GM12891 (cell line): Measurements from ENCODE around the gene TSPO.

Experiments
- PAX5 ChIP-seq: IDR thresholded peaks from 2 replicates; pipeline ENCODE4 v1.6.1; 2011; ENCODE audit warnings: low read length, moderate library complexity, mild to moderate bottlenecking; ENCODE audit not compliant: insufficient read depth, severe bottlenecking
- POLR2A ChIP-seq: IDR thresholded peaks from 2 replicates; pipeline ENCODE4 v1.6.1; 2011; ENCODE audit warnings: low read depth, low read length, control low read depth
- POLR2AphosphoS5 ChIP-seq: IDR thresholded peaks from 2 replicates; pipeline ENCODE4 v1.6.1; 2011; ENCODE audit warnings: low read depth, low read length, control low read depth
- POU2F2 ChIP-seq: IDR thresholded peaks from 2 replicates; pipeline ENCODE4 v1.6.1; 2011; ENCODE audit warnings: low read depth, mild to moderate bottlenecking, control low read depth, low read length, moderate library complexity
- SPI1 ChIP-seq: IDR thresholded peaks from 2 replicates; pipeline ENCODE4 v1.6.1; 2011; ENCODE audit warnings: low read depth, low read length, control low read depth
- TAF1 ChIP-seq: IDR thresholded peaks from 2 replicates; pipeline ENCODE4 v1.6.1; 2011; ENCODE audit warnings: low read depth, low read length, control low read depth

- TF ChIP-seq POLR2AphosphoS5 (no peak), POLR2A (no peak), TAF1 (no peak), POU2F2 (no peak), SPI1 (no peak), PAX5 (no peak)
Measured at GRCh38 chr22:43198126-43198525, 46.8 kb downstream of the TSPO start.
